ENCODE results near the gene DCAF17. TPM values are rescaled to one million over a fixed set of nuclear protein-coding genes. Genes with fewer than 3 reads are reported as not detected.
"Not testable (repeated sequence)": the region's sequence is repeated elsewhere in the genome, so short reads cannot be mapped to it uniquely, and the experiment has no call there.

DCAF17 gene
- total RNA-seq, 1 experiment from 2014 or later, result 28.2 TPM

DNA sequence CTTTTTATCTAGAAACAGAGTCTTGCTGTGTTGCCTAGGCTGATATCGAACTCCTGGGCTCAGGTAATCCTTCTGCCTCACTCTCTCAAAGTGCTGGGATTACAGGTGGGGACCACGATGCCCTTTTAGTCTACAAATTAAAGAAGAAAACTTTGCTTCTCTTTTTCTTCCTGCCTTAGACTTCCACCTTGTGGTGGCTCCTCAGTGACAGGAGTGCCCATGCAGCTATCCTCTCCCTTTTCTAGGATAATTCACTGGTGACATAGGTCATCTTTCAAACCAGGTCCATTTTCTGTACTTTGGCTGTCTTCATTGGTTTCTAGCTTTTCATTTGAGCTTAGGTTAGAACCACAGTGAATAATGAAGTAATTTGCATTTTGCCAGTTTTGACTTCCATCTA lies 13.6 kb downstream of the DCAF17 start:
- DNase-seq (ENCODE audit: extremely low read depth, low read depth), result no peak

DNA sequence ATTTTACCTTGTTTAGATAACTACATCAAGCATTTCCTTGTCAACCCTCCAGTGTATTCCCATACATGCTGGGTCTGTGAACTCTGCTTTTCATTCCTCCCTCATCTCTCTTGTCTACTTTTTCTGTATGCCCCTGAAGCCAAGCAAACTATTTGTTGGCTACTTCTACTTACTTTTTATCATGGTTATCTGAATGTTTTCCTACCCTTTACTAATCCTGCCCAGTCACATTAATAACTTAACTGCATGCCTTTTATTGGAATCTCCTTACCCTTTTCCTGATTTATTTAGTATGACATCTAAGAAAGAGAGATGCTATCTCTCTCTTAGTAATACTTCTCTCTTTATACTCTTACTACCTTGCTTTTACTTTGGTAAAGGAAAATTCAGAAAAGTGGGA lies 17.0 kb downstream of the DCAF17 start:
- no peak for DNase-seq (ENCODE audit: extremely low read depth, low read depth)

DNA sequence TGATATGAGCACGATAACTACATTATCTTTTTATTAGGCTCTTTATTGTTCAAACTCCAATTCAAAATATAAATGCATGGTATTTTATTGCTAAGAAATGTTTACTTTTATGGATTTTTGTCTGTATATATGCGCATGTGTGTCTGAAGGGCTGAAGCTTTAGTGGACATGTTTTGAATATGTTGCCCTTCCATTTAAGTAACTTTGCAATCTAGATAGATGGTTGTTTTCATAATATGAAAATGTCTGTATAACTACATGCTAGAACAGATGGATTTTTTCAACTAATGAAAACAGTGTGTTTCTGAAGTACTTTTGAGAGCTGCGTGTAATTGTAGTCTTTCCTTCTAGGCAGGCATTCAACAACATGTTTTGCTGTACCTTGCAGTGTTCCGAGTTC lies 18.7 kb downstream of the DCAF17 start:
- DNase-seq (ENCODE audit: extremely low read depth, low read depth), result no peak

DNA sequence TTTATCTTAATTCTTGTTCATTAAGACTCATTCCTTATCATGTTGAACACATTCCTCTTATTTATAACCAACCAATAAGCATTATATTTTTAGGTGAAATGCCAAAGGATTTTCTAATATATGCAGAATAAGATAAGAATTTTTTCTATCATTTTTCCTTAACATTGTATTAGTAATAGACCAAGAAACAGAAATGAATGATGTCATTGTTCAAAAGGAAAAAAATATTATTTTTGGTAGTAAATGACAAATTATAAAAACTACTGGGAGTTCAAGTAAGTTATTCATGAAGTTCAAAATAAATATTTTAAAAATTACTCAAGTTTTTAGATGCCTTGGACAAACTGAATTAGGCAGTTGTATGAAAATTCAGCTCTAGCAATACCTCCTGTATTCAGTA lies 25.5 kb downstream of the DCAF17 start:
- no peak for DNase-seq (ENCODE audit: extremely low read depth, low read depth)

DNA sequence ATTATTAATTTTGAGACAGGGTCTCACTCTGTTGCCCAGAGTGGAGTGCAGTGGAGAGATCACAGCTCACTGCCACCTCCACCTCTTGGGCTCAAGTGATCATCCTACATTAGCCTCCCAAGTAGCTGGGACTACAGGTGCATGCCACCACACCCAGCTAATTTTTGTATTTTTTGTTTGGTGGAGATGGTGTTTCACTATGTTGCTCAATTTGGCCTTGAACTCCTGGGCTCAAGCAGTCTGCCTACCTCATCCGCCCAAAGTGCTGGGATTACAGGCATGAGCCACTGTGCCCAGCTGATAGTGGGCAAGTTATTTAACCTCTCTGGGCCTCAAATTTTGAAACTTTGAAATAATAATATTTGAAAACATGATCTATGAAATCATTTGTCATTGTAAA lies 26.5 kb downstream of the DCAF17 start:
- no peak for DNase-seq (ENCODE audit: extremely low read depth, low read depth)

DNA sequence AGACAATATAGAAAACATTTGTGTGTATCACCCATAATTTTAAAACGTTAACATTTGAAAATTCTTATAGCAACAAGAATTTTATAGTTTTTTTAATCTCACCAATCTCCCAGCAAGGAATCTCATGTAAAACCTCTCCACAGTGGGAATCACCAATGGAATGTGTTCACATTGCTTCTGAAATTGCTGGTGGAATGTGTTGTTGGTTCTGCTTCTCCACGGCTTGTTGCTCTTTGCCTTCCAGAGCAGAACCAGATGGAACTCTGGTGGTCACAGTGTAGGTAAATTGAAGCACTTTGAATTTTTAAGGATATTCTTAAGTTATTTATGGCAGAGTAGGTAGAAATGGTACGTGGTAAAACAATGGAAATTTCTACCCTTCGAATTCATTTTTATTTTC lies 35.1 kb downstream of the DCAF17 start:
- DNase-seq (ENCODE audit: extremely low read depth, low read depth), result no peak

DNA sequence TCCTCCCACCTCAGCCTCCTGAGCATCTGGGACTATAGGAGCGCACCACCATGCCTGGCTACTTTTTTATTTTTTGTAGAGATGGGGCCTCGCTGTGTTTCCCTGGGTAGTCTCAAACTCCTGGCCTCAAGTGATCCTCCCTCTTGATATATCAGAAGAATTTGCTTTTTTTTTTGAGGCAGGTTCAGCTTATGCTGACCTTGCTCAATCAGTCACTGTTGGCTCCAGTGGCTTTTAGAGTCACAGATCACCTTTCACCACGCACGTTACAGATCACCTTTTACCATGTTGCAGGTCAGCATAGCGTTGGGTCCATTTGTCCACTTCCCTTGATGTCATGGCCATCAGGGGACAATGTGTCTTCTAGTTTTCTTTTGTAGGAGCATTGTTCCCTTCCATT lies 36.1 kb downstream of the DCAF17 start:
- DNase-seq (ENCODE audit: extremely low read depth, low read depth), result no peak

DNA sequence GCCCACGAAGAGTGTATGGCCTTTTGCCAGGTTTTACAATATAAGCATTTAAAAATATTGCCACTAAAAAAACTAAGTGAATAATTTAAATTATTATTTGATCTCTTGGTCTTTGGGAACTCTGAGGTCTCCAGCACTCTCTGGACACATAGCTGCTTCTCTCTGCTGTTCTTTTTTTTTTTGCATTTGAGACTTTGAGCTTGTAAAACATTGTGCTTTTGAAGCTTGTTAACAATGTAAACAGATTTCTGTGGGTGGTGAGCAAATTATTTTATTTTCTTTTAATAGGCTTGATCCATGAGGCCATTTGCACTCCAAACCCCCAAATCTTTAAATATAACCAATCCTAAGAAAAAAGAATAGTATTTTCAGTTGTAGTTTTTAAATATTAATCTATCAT lies 42.0 kb downstream of the DCAF17 start:
- no peak for DNase-seq (ENCODE audit: extremely low read depth, low read depth)

DNA sequence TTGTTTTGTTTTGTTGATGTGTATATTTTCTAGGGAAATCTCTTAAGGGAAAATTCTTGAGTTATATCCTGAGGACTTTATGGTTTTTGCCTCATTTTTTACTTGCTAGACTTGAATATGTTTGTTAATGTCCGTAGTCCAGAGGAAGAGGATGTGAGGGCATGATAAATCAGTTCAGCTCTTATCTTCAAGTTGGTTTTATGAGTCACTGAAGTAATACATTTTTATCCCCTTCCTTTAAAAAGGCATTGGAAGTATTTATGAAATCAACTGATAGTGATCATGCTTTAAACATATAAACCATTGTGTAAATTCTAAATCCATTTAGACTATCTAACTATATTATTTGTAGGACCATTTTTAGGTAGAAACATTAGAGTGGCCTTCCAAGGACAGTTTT lies 44.3 kb downstream of the DCAF17 start:
- no peak for DNase-seq (ENCODE audit: extremely low read depth, low read depth)

DNA sequence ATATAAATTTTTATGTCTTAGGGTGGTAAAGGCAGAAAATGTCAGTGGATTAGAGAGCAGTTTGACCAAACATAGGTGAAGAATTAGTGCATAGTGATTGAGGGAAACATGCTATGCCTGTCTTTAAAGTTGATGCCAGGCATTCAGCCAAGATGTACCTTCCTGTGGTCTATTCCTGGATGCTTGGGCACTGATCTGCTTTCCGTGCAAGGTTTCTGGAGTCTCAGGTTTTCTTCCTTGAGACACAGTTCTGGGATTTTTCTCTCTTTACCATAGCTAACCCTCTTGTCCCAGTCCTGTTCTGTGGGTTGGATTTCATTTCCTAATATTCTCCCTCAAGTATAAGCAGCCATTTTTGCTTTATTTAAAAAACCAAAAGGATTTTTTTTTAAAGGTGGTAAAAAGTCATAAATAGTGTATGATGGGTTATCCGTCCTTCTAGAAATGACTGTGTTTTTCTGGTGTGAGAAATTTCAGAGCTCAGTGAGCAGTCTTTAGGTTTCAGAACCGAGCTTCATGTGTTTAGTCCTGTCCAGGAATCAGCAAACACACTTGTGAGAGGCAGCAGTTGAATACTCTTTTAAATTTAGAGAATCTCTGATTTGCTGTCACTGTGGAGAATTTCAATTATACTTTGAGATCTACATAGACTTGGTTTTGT lies 45.3 kb downstream of the DCAF17 start:
- no peak for DNase-seq (ENCODE audit: extremely low read depth, low read depth)

DNA sequence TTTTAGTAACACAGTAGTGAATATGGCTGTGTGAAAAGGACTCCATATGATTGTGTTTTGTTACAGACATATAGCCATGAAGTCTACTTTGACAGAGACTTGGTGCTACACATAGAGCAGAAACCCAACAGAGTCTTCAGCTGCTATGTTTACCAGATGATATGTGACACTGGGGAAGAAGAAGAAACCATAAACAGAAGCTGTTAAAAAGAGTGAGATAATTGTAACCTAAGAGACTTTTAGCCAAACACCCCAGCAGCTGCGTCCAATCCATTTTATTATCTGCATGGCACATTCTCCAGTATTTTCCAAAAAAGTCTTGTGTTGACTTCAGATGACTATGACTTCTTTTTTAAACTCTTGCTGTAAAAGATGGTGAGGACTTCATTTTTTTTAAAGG lies 46.9 kb downstream of the DCAF17 start:
- no peak for DNase-seq (ENCODE audit: extremely low read depth, low read depth)

DNA sequence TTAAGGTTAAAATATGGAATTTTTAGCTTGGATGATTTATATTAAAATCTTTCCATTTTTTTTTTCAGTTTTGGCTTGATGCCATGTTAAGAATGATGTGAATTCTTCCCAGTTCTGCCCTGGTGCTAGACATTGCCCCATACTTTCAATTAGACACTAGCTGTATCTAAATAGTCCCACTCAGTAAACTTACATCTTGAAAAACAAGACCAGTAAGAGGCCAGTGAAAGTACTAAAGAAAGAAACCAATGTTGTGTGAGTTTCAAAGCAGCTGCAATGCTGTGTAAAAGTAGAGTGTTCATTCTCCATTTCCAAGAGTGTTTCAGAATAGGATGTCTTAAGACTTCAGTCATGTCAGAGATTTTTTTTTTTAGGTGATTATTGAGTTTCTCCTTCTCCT lies 48.3 kb downstream of the DCAF17 start:
- no peak for DNase-seq (ENCODE audit: extremely low read depth, low read depth)

DNA sequence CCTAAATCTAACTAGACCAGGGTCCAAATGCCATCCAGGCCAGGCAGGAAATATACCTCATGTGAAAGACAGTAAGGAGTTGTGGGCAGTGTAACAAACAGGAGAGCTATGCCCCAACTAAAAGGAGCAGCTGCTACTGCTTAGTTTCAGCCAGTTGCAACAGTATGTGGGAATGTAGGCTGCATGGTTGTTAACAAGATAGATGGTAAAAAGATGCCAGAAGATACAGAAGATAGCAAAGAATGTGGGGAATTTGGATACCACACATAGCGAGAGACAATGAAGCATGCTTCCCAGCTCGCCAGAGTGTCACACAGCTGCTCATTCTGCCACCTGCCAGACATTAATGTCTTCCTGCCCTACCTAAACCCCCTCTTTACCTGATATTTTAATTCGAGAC lies 48.9 kb downstream of the DCAF17 start:
- no peak for DNase-seq (ENCODE audit: extremely low read depth, low read depth)

DNA sequence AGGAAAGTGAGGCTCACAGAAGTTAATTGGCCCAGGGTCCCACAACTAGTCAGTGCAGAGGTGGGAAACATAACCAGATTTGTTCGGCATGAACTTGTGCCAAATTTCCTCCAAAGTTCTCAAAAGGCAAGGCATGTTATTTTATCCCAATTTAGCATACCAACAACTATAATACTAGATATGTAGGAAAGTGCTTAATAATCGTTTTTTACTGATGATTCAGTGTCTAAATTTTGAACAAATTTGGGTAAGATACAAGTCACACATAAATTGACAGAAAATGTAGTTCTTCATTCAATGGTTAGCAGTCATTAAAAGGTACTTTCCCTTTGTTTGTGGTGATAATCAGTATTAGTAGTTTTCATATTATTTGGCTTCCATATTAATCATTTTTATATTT lies 49.8 kb downstream of the DCAF17 start:
- DNase-seq (ENCODE audit: extremely low read depth, low read depth), result no peak

DNA sequence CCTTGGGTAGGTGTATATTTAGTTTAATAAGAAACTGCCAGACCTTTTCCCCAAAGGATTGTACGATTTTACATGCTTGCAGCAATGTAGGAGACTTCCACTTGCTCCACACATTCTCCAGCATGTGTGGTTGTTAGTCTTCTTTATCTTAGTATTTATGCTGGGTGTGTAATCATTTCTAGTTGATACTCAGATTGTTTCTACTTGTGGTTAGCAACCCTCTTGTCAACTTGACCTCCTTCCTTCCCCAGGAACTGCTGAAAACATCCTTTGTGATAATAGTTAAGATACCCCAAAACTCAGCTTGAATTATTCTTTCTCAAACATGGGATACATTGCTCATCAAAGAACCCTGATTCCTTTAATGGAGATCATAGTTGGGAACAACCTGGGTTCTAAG lies 51.1 kb downstream of the DCAF17 start:
- DNase-seq (ENCODE audit: extremely low read depth, low read depth), result no peak

DNA sequence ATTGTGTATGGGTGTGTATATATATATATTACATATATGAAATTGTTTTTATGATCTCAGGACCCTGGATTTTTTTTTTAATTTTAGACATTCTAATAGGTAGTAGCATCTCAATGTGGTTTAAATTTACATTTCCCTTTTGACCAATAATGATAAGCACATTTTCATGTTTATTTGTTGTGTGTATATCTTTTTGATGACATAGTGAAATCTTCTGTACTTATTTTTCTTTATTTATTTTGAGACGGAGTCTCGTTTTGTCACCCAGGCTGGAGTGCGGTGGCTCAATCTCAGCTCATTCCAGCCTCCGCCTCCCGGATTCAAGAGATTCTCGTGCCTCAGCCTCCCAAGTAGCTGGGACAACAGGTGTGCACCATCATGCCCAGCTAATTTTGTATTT lies 53.2 kb downstream of the DCAF17 start:
- no peak for DNase-seq (ENCODE audit: extremely low read depth, low read depth)

DNA sequence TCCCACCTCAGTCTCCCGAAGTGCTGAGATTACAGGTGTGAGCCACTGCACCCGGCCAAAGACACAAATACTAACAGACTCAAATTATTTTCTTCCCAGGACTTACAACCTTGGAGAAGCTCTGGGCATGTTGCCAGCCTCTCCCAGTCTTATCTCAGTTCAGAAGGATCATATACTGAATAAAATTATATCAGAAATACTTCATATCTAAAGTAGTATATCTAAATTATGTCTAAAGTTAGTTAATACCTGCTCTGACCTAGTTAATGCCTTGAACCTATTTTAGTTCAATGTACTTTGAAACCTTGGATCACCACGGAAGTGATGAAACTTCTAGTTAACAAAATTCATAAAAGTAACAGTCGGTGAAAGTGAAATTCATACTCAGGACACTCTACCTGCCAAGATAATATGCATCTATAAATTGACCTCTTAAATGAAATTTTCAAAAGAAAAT lies 53.8 kb downstream of the DCAF17 start:
- DNase-seq (ENCODE audit: extremely low read depth, low read depth), result no peak

DNA sequence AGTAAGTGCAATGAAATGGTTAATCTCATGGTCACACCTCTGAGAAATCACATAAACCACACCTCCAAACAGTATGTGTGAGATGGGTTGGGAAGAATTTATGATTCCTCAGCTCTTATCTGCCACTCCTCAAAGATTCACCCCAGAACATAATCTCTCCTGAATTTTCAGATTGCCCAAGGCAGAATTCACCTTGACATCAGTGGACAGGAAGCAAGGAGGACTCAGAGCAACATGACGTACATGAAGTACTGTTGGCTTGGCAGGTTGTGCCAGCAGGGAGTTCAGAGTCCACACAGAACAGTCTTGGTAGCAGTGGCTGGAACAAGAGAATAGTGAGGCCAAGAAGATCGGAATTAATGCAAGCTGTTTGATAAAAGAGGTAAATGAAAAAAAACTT lies 56.6 kb downstream of the DCAF17 start:
- no peak for DNase-seq (ENCODE audit: extremely low read depth, low read depth)

DNA sequence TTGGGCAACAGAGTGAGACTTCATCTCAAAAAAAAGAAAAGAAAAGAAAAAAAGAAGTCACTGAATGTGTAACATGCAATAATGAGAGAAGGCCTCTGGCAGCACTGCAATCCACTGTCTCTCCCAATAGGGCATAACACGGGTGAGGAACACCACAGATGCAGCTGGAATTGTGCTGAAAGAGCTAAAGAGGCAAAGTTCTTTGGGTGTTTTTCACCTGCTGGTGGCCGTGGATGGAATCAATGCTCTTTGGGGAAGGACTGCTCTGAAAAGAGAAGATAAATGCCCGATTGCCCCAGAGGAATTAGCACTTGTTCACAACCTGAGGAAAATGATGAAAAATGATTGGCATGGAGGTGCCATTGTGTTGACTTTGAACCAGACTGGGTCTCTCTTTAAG lies 57.3 kb downstream of the DCAF17 start:
- no peak for DNase-seq (ENCODE audit: extremely low read depth, low read depth)

DNA sequence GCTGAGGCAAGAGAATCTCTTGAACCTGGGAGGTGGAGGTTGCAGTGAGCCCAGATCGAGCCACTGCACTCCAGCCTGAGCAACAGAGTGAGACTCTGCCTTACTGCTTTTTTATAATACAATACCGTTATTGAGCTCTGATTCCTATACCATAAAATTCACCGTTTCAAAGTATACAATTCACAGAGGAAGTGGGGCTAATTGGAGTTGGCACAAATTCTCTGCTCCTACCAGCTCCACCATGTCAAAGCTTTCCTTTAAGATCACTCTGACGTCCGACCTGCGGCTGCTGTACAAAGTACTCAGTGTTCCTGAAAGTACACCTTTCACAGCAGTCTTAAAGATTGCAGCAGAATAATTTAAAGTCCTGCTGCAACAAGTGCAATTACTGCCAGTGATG lies 58.6 kb downstream of the DCAF17 start:
- DNase-seq (ENCODE audit: extremely low read depth, low read depth), result no peak

DNA sequence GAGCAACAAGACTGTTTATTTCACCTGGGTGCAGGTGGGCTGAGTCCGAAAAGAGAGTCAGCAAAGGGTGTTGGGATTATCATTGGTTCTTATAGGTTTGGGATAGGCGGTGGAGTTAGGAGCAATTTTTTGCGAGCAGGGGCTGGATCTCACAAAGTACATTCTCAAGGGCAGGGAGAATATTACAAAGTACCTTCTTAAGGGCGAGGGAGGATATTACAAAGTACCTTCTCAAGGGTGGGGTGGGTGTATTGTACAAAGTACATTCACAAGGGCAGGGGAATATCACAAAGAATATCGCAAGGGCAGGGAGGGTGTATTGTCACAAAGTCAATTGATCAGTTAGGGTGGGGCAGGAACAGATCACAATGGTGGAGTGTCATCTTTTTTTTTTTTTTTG lies 63.6 kb downstream of the DCAF17 start:
- DNase-seq (ENCODE audit: extremely low read depth, low read depth), result not testable (repeated sequence)

DNA sequence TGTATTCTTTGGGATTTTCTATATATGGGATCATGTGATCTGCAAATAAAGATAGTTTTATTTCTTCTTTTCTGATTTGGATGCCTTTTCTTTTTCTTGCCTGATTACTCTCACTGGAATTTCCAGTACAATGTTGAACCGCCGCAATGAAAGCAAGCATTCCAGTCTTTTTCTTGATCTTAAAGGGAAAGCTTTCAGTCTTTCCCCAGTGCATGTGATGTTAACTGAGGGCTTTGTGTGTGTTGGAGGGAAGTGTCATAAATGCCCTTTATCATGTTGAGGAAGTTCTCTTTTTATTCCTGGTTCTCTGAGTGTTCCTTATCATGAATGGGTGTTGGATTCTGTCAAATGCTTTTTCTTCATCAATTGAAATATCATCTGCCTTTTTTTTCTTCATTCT lies 71.3 kb downstream of the DCAF17 start:
- no peak for DNase-seq (ENCODE audit: extremely low read depth, low read depth)

Measured in NCI-H460 (cell line).